Smooth muscle cell of bladder (primary cell): Measurements from ENCODE around the gene NEU1. TPM values are rescaled to one million over a fixed set of nuclear protein-coding genes. Genes with fewer than 3 reads are reported as not detected.

ENCODE experiments used
- total RNA-seq: library from RNA; depleted of rRNA; stranded (reverse); fragments of >200 nt; gene quantifications from 2 replicates; pipeline ENCODE4 v1.2.3, GENCODE V29; 2014

The NEU1 gene
- total RNA-seq = 88.7 and 119 TPM in 2 replicates

GRCh38 chr6:31862344-31863235 lies at the start of gene NEU1:
TSS of gene NEU1 (minus strand) at chr6:31862821. CDS start at chr6:31862776, 45 bp downstream.

GRCh38 chr6:31901953-31902643 lies 39.5 kb upstream of the NEU1 start, which contains the start of gene ZBTB12:
TSS of gene ZBTB12 (minus strand) at chr6:31902086. CDS start at chr6:31901305, 781 bp downstream.

GRCh38 chr6:31897612-31898382 lies 35.2 kb upstream of the NEU1 start, which contains the start of gene EHMT2:
TSS of gene EHMT2 (minus strand) at chr6:31897698. CDS start at chr6:31897677, 21 bp downstream.

GRCh38 chr6:31878726-31879125 lies 16.1 kb upstream of the NEU1 start, which contains the start of gene SLC44A4:
TSS of gene SLC44A4 (minus strand) at chr6:31878997. CDS start at chr6:31878980, 17 bp downstream.

GRCh38 chr6:31827286-31828079 lies 35.1 kb downstream of the NEU1 start, which contains the start of gene HSPA1B:
TSS of gene HSPA1B (plus strand) at chr6:31827738. CDS start at chr6:31827951, 213 bp downstream.

GRCh38 chr6:31815025-31815838 lies 47.4 kb downstream of the NEU1 start, which contains the start of the genes HSPA1A and HSPA1L:
TSS of gene HSPA1A (plus strand) at chr6:31815543. CDS start at chr6:31815757, 214 bp downstream.
TSS of gene HSPA1L (minus strand) at chr6:31815283. CDS start at chr6:31811972, 3,311 bp downstream.

Other genes starting within 250 kb of the NEU1 start
- gene AIF1, start 247.6 kb downstream of the NEU1 start, total RNA-seq = not detected in 2 replicates
- gene PRRC2A, start 242.1 kb downstream of the NEU1 start, total RNA-seq = 18.6 and 21.4 TPM in 2 replicates
- gene BAG6, start 210.2 kb downstream of the NEU1 start, total RNA-seq = 64.6 and 88.0 TPM in 2 replicates
- gene APOM, start 206.9 kb downstream of the NEU1 start, total RNA-seq = 1.3 and 2.8 TPM in 2 replicates
- 17.9 and 23.8 TPM in 2 replicates for gene C6orf47, start 202.0 kb downstream of the NEU1 start, total RNA-seq
- gene GPANK1, start 197.8 kb downstream of the NEU1 start, total RNA-seq = 13.4 and 14.3 TPM in 2 replicates
- gene CSNK2B, start 196.7 kb downstream of the NEU1 start, total RNA-seq = 97.7 and 99.1 TPM in 2 replicates
- gene LY6G5B, start 192.8 kb downstream of the NEU1 start, total RNA-seq = 2.1 and 2.6 TPM in 2 replicates
- 0.09 and 0.43 TPM in 2 replicates for gene LY6G5C, start 181.8 kb downstream of the NEU1 start, total RNA-seq
- 65.4 and 70.2 TPM in 2 replicates for gene ABHD16A, start 159.5 kb downstream of the NEU1 start, total RNA-seq
- not detected in 2 replicates for gene LY6G6F, start 156.0 kb downstream of the NEU1 start, total RNA-seq
- gene LY6G6D, start 147.5 kb downstream of the NEU1 start, total RNA-seq = not detected in 2 replicates
- not detected in 2 replicates for gene LY6G6C, start 141.1 kb downstream of the NEU1 start, total RNA-seq
- not detected in 2 replicates for gene MPIG6B, start 139.4 kb downstream of the NEU1 start, total RNA-seq
- 74.1 and 102 TPM in 2 replicates for gene DDAH2, start 133.5 kb downstream of the NEU1 start, total RNA-seq
- gene CLIC1, start 126.3 kb downstream of the NEU1 start, total RNA-seq = 529 and 547 TPM in 2 replicates
- 3.2 and 3.3 TPM in 2 replicates for gene MSH5, start 122.8 kb downstream of the NEU1 start, total RNA-seq
- 0.28 TPM in 2 replicates for gene SAPCD1, start 100.2 kb downstream of the NEU1 start, total RNA-seq
- 0.14 and 0.28 TPM in 2 replicates for gene VWA7, start 85.5 kb downstream of the NEU1 start, total RNA-seq
- 36.0 and 38.7 TPM in 2 replicates for gene VARS1, start 67.1 kb downstream of the NEU1 start, total RNA-seq
- gene LSM2, start 55.9 kb downstream of the NEU1 start, total RNA-seq = 22.3 and 27.3 TPM in 2 replicates
- gene HSPA1L, start 47.5 kb downstream of the NEU1 start, total RNA-seq = 1.7 and 1.9 TPM in 2 replicates
- 63.6 and 87.8 TPM in 2 replicates for gene HSPA1A, start 47.3 kb downstream of the NEU1 start, total RNA-seq
- 113 and 131 TPM in 2 replicates for gene HSPA1B, start 35.1 kb downstream of the NEU1 start, total RNA-seq
- not detected in 2 replicates for gene SLC44A4, start 16.2 kb upstream of the NEU1 start, total RNA-seq
- gene EHMT2, start 34.9 kb upstream of the NEU1 start, total RNA-seq = 48.6 and 68.9 TPM in 2 replicates
- 3.8 and 7.2 TPM in 2 replicates for gene ZBTB12, start 39.3 kb upstream of the NEU1 start, total RNA-seq
- 5.4 and 8.4 TPM in 2 replicates for gene C2, start 64.9 kb upstream of the NEU1 start, total RNA-seq
- 46.1 and 61.2 TPM in 2 replicates for gene CFB, start 83.3 kb upstream of the NEU1 start, total RNA-seq
- 87.3 and 111 TPM in 2 replicates for gene NELFE, start 96.2 kb upstream of the NEU1 start, total RNA-seq
- gene SKIC2, start 96.4 kb upstream of the NEU1 start, total RNA-seq = 54.3 and 84.7 TPM in 2 replicates
- 11.4 and 12.5 TPM in 2 replicates for gene DXO, start 109.3 kb upstream of the NEU1 start, total RNA-seq
- gene C4A, start 119.2 kb upstream of the NEU1 start, total RNA-seq = 7.3 and 11.3 TPM in 2 replicates
- gene C4B, start 152.0 kb upstream of the NEU1 start, total RNA-seq = 5.5 and 9.3 TPM in 2 replicates
- not detected in 2 replicates for gene CYP21A2, start 175.6 kb upstream of the NEU1 start, total RNA-seq
- 91.2 and 144 TPM in 2 replicates for gene TNXB, start 246.5 kb upstream of the NEU1 start, total RNA-seq